ENCODE results near the gene DPYSL5.
"Not testable (repeated sequence)": the region's sequence is repeated elsewhere in the genome, so short reads cannot be mapped to it uniquely, and the experiment has no call there.

Gene DPYSL5

DNA sequence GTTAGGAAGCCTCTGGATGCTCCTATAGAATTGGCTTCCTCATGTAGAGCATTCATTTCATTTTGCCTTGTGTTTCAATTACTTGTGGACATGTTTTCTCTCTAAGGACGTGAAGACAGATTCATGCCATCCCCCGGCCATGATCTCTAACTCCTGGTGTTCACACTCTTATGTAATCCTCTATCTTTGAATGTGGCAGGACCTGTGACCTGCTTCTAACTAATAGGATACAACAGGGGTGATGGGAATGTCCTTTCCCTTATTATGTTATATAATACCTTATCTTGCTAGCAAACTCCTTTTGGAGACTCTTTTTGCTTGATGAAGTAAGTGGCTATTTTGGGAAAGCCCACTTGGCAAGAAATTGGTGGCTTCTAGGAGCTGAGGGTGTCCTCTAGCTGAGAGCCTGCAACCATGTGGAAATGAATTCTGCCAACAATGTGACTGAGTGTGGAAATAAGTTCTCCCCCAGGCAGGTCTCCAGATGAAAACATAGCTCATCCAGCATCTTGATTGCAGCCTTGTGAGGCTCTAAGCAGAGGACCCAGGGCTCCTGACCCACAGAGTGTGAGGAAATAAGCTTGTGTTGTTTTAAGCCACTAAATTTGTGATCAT is 13.8 kb downstream of the DPYSL5 start:
- FAIRE-seq (no peak), DNase-seq (ENCODE audit: insufficient read length) (no peak)
- TF ChIP-seq POLR2AphosphoS5 (IDR thresholded peaks at IDR 0.05; ENCODE audit: low read depth, low read length) = no peak
- no peak for TF ChIP-seq POLR2A (IDR thresholded peaks at IDR 0.05; ENCODE audit: low read depth, low read length)
- TF ChIP-seq TAF1 (IDR thresholded peaks at IDR 0.05; ENCODE audit: borderline replicate concordance, low read depth, low read length) = no peak

DNA sequence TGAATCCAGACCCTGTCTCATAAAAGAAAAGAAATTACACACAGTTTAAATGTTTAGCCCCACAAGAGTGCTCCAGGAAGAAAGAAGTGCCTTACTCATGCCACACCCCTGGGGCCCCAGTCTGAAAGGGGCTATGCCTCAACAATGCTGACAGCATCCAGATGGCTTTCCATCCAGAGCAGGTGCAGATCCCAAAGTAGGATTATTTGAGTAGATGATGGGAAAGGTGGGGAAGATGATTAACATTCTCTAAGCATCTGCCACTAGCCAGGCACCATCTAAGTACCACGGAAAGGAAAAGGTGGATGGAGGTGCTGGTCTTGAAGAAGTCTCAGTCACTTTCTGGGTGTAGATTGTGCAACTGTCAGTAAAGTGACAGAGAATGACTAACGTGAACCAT is 16.3 kb downstream of the DPYSL5 start:
- DNase-seq (ENCODE audit: insufficient read length) (no peak), FAIRE-seq (no peak)
- TF ChIP-seq POLR2A (IDR thresholded peaks at IDR 0.05; ENCODE audit: low read depth, low read length) (no peak), TAF1 (IDR thresholded peaks at IDR 0.05; ENCODE audit: borderline replicate concordance, low read depth, low read length) (no peak), POLR2AphosphoS5 (IDR thresholded peaks at IDR 0.05; ENCODE audit: low read depth, low read length) (no peak)

DNA sequence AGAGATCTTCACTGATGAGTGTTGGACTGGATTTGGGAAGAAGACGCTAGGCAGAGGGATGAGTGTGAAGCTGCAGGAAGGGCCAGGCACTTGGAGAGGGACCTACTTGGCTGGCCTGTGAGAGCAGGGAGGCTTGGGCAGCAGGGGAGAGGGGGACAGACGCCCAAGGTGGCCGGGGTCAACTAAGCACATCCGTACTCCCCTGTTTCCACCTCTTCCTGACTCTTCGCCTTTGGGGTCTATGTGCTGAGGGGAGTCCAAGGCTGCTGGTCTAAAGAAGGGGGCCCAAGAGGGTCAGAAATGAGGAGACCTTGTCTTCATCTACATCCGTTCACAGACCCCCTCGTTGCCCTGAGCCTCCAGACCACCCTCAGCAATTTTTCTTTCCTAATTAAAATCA is 16.7 kb downstream of the DPYSL5 start:
- TF ChIP-seq POLR2AphosphoS5 (IDR thresholded peaks at IDR 0.05; ENCODE audit: low read depth, low read length) (no peak), POLR2A (IDR thresholded peaks at IDR 0.05; ENCODE audit: low read depth, low read length) (no peak), TAF1 (IDR thresholded peaks at IDR 0.05; ENCODE audit: borderline replicate concordance, low read depth, low read length) (no peak)
- FAIRE-seq (no peak), DNase-seq (ENCODE audit: insufficient read length) (no peak)

DNA sequence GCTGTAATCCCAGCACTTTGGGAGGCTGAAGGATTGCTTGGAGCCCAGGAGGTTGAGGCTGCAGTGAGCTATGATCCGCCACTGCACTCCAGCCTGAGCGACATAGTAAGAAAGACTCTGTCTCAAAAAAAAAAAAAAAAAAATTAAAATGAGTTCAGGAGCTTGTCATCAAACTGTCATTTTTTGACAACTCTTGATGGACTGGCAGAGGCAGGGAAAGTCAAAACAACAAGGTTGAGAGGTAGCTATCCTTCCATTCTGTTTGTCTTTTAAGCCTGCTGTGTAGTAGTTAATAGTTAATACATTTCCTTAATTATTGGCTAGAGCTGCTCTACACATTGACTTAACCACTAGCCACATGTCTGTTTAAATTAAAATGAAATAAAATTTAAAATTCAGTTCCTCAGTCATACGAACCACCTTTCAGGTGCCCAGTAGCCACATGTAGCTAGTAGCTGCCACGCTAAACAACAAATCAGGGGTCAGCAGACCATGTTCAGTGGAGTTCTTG is 22.7 kb downstream of the DPYSL5 start:
- FAIRE-seq = no peak
- no peak for TF ChIP-seq TAF1 (IDR thresholded peaks at IDR 0.05; ENCODE audit: borderline replicate concordance, low read depth, low read length)
- TF ChIP-seq POLR2A (IDR thresholded peaks at IDR 0.05; ENCODE audit: low read depth, low read length) = no peak
- no peak for TF ChIP-seq POLR2AphosphoS5 (IDR thresholded peaks at IDR 0.05; ENCODE audit: low read depth, low read length)
- DNase-seq (ENCODE audit: insufficient read length) = no peak

DNA sequence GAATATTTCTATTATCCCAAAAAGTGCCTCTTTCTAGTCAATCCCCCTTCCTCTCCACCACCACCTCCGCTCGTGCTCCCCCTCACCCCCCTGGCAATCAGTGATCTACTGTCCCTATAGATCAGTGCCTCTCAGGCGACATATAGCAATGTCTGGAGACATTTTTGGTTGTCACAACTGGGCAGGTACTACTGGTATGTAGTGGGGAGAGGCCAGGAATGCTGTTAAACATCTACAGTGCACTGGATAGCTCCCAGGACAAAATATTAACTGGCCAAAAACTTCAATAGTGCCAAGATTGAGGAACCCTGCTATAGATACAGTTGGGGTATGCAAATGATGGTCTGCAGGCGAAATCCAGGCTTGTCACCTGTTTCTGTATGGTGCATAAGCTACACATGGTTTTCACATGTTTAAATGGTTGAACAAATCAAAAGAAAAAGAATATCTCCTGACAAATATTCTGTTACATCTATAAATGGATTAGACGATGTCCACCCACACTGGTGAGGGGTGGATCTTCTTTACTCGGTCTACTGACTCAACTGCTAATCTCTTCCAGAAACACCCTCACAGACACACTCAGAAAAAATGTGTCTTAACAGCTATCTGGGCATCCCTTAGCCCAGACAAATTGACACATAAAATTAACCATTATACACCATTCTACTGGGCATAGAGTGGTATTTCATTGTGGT is 25.5 kb downstream of the DPYSL5 start:
- DNase-seq (ENCODE audit: insufficient read length) = no peak
- no peak for FAIRE-seq
- TF ChIP-seq POLR2A (IDR thresholded peaks at IDR 0.05; ENCODE audit: low read depth, low read length) (no peak), POLR2AphosphoS5 (IDR thresholded peaks at IDR 0.05; ENCODE audit: low read depth, low read length) (no peak), TAF1 (IDR thresholded peaks at IDR 0.05; ENCODE audit: borderline replicate concordance, low read depth, low read length) (no peak)

DNA sequence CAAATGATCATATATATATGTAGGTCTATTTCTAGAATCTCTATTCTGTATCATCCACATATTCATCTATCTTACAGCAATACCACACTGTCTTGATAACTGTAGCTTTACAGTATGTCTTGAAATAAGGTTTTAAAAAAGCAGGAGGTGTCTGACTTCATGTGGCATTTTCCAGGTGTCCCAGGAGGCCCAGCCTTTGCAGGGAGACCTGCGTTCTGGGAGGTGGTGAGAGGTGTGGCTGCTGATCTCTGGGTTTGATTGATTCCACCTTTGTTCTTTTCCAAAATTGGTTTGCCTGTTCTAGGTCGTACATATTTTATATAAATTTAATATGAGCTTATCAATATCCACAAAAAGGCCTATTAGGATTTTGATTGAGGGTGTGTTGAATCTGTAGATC is 26.6 kb downstream of the DPYSL5 start:
- TF ChIP-seq POLR2A (IDR thresholded peaks at IDR 0.05; ENCODE audit: low read depth, low read length) (no peak), POLR2AphosphoS5 (IDR thresholded peaks at IDR 0.05; ENCODE audit: low read depth, low read length) (no peak), TAF1 (IDR thresholded peaks at IDR 0.05; ENCODE audit: borderline replicate concordance, low read depth, low read length) (no peak)
- FAIRE-seq = no peak
- no peak for DNase-seq (ENCODE audit: insufficient read length)

DNA sequence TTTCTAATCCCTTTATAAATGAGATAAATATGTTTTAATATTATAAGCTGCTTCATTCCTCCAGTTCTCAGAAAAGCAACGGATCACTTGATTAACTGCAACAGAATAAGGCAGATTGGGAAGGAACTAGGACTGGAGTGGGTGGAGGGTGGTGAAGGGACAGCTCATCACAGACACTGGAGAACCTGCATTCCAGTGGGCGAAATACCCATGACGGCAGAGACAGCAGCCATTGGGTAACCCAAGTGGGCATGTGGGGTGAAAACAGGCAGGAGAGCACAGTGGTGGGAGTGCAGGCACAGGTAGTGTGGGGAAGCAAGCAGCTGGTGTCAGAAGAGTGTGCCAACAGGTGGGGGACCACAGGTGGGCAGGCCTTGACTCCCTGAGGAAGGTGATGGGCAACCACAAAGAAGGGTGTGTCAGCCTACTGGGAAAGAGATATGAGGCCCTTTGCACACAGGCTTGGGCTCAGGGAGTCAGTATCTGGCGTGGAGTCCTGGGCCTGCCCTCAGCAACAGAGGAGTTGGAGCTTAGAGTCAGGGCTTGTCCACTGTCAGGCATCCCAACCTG is 27.2 kb downstream of the DPYSL5 start:
- DNase-seq (ENCODE audit: insufficient read length) (no peak), FAIRE-seq (no peak)
- TF ChIP-seq TAF1 (IDR thresholded peaks at IDR 0.05; ENCODE audit: borderline replicate concordance, low read depth, low read length) (no peak), POLR2A (IDR thresholded peaks at IDR 0.05; ENCODE audit: low read depth, low read length) (no peak), POLR2AphosphoS5 (IDR thresholded peaks at IDR 0.05; ENCODE audit: low read depth, low read length) (no peak)

DNA sequence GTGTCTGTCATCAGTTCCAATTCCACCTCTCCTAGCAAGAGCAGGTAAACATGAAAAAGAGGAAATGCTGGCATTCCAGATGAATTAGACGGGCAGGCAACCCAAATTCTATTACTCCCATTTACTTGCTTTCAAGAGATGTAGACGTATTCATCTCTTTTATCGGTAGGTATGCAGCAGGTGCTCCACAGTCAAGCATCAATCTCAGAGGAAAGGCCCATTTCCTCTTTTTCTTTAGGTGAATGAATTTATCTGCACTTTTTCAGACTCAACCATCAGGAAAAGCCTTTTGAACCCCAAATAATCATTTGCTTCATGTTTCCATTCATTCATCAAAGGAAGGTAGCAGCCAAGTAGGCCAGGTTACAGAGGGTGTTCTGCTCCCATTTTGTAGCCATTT is 27.9 kb downstream of the DPYSL5 start:
- DNase-seq (ENCODE audit: insufficient read length) (no peak), FAIRE-seq (no peak)
- TF ChIP-seq POLR2A (IDR thresholded peaks at IDR 0.05; ENCODE audit: low read depth, low read length) (no peak), POLR2AphosphoS5 (IDR thresholded peaks at IDR 0.05; ENCODE audit: low read depth, low read length) (no peak), TAF1 (IDR thresholded peaks at IDR 0.05; ENCODE audit: borderline replicate concordance, low read depth, low read length) (no peak)

DNA sequence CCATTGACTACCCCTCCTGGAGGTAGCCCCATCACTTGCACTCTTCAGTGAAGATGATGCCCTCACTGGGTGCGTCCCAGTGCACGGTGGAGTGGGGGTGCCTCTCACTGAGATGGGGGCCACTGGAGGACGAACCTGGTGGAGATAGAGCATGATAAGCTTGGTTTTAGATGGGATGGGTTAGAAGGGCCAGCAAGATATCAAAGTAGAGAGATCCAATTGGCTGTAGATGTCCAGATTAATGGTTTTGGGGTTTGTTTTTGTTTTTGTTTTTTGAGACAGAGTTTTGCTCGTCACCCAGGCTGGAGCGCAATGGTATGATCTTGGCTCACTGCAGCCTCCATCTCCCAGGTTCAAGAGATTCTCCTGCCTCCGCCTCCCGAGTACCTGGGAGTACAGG is 28.3 kb downstream of the DPYSL5 start:
- DNase-seq (ENCODE audit: insufficient read length) (no peak), FAIRE-seq (no peak)
- TF ChIP-seq POLR2A (IDR thresholded peaks at IDR 0.05; ENCODE audit: low read depth, low read length) (no peak), TAF1 (IDR thresholded peaks at IDR 0.05; ENCODE audit: borderline replicate concordance, low read depth, low read length) (no peak), POLR2AphosphoS5 (IDR thresholded peaks at IDR 0.05; ENCODE audit: low read depth, low read length) (no peak)

DNA sequence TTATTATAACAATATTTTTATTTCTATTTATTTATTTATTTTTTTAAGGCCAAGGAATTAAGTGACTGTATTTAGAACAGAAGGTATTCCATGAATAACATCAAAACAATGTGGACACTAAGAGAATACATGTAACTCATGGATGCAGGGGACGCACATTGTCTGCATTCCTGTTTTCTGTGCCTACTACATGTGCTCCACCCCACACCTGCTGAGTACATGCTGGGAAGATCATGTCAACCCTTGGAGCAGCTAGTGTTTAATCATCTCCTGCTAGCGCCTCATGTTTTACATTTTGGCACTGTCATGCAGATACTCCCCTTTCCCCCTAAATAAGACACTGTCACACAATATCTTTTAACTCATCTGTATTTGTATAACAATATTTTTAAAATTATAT is 29.3 kb downstream of the DPYSL5 start:
- DNase-seq (ENCODE audit: insufficient read length) (no peak), FAIRE-seq (no peak)
- no peak for TF ChIP-seq POLR2A (IDR thresholded peaks at IDR 0.05; ENCODE audit: low read depth, low read length)
- no peak for TF ChIP-seq POLR2AphosphoS5 (IDR thresholded peaks at IDR 0.05; ENCODE audit: low read depth, low read length)
- TF ChIP-seq TAF1 (IDR thresholded peaks at IDR 0.05; ENCODE audit: borderline replicate concordance, low read depth, low read length) = no peak

DNA sequence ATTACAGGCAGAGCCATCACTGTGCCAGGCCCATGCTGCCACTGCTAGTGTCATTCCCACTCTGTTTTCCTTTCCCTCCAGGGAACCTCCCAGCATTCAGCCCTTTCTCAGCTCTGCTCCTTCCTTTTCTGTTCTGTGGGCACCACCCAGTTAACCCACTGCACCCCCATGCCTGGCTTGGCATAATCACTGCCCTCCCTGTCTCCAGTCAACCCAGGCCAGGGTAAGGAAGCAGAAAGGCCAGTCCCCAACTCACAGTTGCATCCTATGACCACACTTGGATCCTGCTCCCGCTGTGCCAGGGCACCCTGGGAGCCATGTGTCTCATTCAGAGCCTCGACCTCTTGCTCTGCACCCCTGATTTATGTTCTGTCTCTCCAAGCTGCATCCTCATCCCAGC is 32.2 kb downstream of the DPYSL5 start:
- FAIRE-seq (no peak), DNase-seq (ENCODE audit: insufficient read length) (no peak)
- TF ChIP-seq POLR2A (IDR thresholded peaks at IDR 0.05; ENCODE audit: low read depth, low read length) (no peak), POLR2AphosphoS5 (IDR thresholded peaks at IDR 0.05; ENCODE audit: low read depth, low read length) (no peak)

DNA sequence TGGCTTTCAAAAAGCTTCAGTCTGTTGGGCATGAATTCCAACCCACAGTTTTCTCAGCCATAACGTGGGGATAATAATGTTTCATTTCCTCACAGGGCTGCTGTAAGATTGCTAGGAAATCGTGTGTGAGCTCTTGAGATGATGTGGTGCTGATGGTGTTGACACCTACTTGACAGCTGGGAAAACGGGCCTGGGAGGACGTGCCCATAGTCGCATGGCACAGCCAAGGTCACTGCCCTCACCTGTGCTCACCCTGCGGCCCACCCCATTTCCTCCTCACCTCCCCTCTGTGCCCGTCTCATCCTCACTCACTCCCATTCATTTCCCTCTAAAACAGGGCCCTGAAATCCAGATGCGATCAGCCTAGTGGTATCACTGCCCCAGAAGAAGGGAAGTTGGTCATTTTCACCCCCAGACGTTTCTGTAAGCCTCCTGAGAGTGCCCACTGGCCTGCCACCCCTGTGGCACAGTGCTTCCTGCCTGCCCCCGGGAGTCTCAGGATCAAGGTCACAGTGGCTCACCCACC is 33.0 kb downstream of the DPYSL5 start:
- FAIRE-seq (no peak), DNase-seq (ENCODE audit: insufficient read length) (no peak)
- TF ChIP-seq POLR2A (IDR thresholded peaks at IDR 0.05; ENCODE audit: low read depth, low read length) (no peak), TAF1 (IDR thresholded peaks at IDR 0.05; ENCODE audit: borderline replicate concordance, low read depth, low read length) (no peak), POLR2AphosphoS5 (IDR thresholded peaks at IDR 0.05; ENCODE audit: low read depth, low read length) (no peak)

DNA sequence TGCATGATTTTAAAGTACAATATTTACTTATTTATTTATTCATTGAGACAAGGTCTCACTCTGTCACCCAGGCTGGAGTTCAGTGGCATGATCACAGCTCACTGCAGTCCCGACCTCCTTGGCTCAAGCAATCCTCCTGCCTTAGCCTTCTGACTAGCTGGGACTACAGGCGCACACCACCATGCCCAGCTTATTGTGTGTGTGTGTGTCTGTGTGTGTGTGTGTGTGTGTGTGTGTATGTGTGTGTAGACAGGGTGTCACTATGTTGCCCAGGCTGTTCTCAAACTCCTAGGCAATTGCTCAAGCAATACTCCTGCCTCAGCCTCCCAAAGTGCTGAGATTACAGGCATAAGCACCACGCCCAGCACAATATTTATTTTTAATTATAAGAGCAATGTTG is 34.3 kb downstream of the DPYSL5 start:
- not testable (repeated sequence) for FAIRE-seq; DNase-seq (ENCODE audit: insufficient read length)
